Mesenchymal stem cell (in vitro differentiated cells and primary cell): ENCODE data around the gene KCTD7.

Experiments
- DNase-seq: peaks from one replicate; pipeline ENCODE4 v3.0.0-alpha.2; 2013
- H2AFZ ChIP-seq: one replicate; pipeline ENCODE4 v1.6.1; 2013; ENCODE audit warnings: low read depth, mild to moderate bottlenecking, control low read depth, inconsistent platforms, low read length, moderate library complexity
- H2AK5ac ChIP-seq: 2 replicates; pipeline ENCODE4 v1.6.1; 2013; ENCODE audit warnings: low read length, moderate library complexity, mild to moderate bottlenecking, inconsistent platforms; ENCODE audit not compliant: severe bottlenecking
- H2BK120ac ChIP-seq: one replicate; pipeline ENCODE4 v1.6.1; 2013; ENCODE audit warnings: low read depth, mild to moderate bottlenecking, inconsistent platforms, low read length, moderate library complexity
- H2BK12ac ChIP-seq, 2 experiments: one replicate each; pipeline ENCODE4 v1.6.1; 2013; ENCODE audit warnings: inconsistent platforms in 2 of 2, low read length in 2 of 2, mild to moderate bottlenecking in 2 of 2, moderate library complexity in 2 of 2, control low read depth in 1 of 2
- H2BK15ac ChIP-seq: one replicate; pipeline ENCODE4 v1.6.1; 2013; ENCODE audit warnings: mild to moderate bottlenecking, low read depth, inconsistent platforms; ENCODE audit not compliant: poor library complexity, severe bottlenecking
- H2BK5ac ChIP-seq: 2 replicates; pipeline ENCODE4 v1.6.1; 2013; ENCODE audit warnings: low read depth, mild to moderate bottlenecking, low read length, control low read depth, inconsistent platforms; ENCODE audit not compliant: poor library complexity, severe bottlenecking
- H3K14ac ChIP-seq, 2 experiments: one replicate each; pipeline ENCODE4 v1.6.1; 2013; ENCODE audit warnings: inconsistent platforms in 2 of 2, low read length in 2 of 2, control low read depth in 1 of 2, mild to moderate bottlenecking in 1 of 2, moderate library complexity in 1 of 2
- H3K18ac ChIP-seq, 2 experiments: one replicate each; pipeline ENCODE4 v1.6.1; 2013; ENCODE audit warnings: inconsistent platforms in 2 of 2, low read length in 2 of 2, control low read depth in 1 of 2, low read depth in 1 of 2, mild to moderate bottlenecking in 1 of 2
- H3K23ac ChIP-seq, 2 experiments: one replicate each; pipeline ENCODE4 v1.6.1; 2013; ENCODE audit warnings: inconsistent platforms in 2 of 2, low read length in 2 of 2, mild to moderate bottlenecking in 2 of 2, moderate library complexity in 2 of 2, control low read depth in 1 of 2
- H3K27ac ChIP-seq: 2 replicates; pipeline ENCODE4 v1.5.1; 2013; ENCODE audit warnings: mild to moderate bottlenecking, moderate library complexity, low read length, control low read depth, inconsistent platforms; ENCODE audit not compliant: poor library complexity, severe bottlenecking
- H3K27me3 ChIP-seq, 2 experiments: 2 replicates each; pipeline versions ENCODE4 v1.6.1 to v1.7.0; 2013; ENCODE audit warnings: low read length in 2 of 2, mild to moderate bottlenecking in 2 of 2, moderate library complexity in 2 of 2, control low read depth in 1 of 2, inconsistent platforms in 1 of 2; ENCODE audit not compliant: control insufficient read depth in 1 of 2, insufficient read depth in 1 of 2
- H3K36me3 ChIP-seq, 2 experiments: 2 replicates each; pipeline versions ENCODE4 v1.6.1 to v1.7.0; 2013; ENCODE audit warnings: low read length in 2 of 2, control low read depth in 1 of 2, inconsistent platforms in 1 of 2, low read depth in 1 of 2, mild to moderate bottlenecking in 1 of 2; ENCODE audit not compliant: insufficient read depth in 2 of 2, control insufficient read depth in 1 of 2
- H3K4ac ChIP-seq, 2 experiments: one replicate each; pipeline ENCODE4 v1.6.1; 2013; ENCODE audit warnings: inconsistent platforms in 2 of 2, low read length in 2 of 2, mild to moderate bottlenecking in 2 of 2, moderate library complexity in 2 of 2, control low read depth in 1 of 2, low read depth in 1 of 2
- H3K4me1 ChIP-seq: 2 replicates; pipeline ENCODE4 v1.6.1; 2013; ENCODE audit warnings: low read depth, low read length, control low read depth; ENCODE audit not compliant: control insufficient read depth, insufficient read depth
- H3K4me2 ChIP-seq: 2 replicates; pipeline ENCODE4 v1.6.1; 2013; ENCODE audit warnings: low read length, mild to moderate bottlenecking, inconsistent platforms; ENCODE audit not compliant: poor library complexity, severe bottlenecking
- H3K4me3 ChIP-seq, 2 experiments: 2 replicates each; pipeline versions ENCODE4 v1.5.1 to v1.7.0; 2013; ENCODE audit warnings: low read length in 2 of 2, mild to moderate bottlenecking in 2 of 2, control low read depth in 1 of 2, low read depth in 1 of 2; ENCODE audit not compliant: insufficient read depth in 1 of 2
- H3K79me1 ChIP-seq: replicated peaks from 2 replicates; pipeline ENCODE4 v1.6.1; 2013; ENCODE audit warnings: mild to moderate bottlenecking, control low read depth, low read length, inconsistent platforms; ENCODE audit not compliant: poor library complexity, severe bottlenecking
- H3K9ac ChIP-seq: 2 replicates; pipeline ENCODE4 v1.7.0; 2013; ENCODE audit warnings: mild to moderate bottlenecking, low read length, moderate library complexity
- H3K9me3 ChIP-seq: 2 replicates; pipeline ENCODE4 v1.7.0; 2013; ENCODE audit warnings: mild to moderate bottlenecking, low read length; ENCODE audit not compliant: control insufficient read depth
- H4K8ac ChIP-seq: one replicate; pipeline ENCODE4 v1.6.1; 2013; ENCODE audit warnings: inconsistent platforms, mild to moderate bottlenecking, low read length, moderate library complexity
- H4K91ac ChIP-seq: one replicate; pipeline ENCODE4 v1.6.1; 2013; ENCODE audit warnings: mild to moderate bottlenecking, low read length, inconsistent platforms
- WGBS: methylation state at CpG from one replicate; pipeline ENCODE4 v1.1.7; 2013; ENCODE audit warnings: mixed read lengths; 5-methylcytosine and 5-hydroxymethylcytosine counted together

The KCTD7 gene

DNA sequence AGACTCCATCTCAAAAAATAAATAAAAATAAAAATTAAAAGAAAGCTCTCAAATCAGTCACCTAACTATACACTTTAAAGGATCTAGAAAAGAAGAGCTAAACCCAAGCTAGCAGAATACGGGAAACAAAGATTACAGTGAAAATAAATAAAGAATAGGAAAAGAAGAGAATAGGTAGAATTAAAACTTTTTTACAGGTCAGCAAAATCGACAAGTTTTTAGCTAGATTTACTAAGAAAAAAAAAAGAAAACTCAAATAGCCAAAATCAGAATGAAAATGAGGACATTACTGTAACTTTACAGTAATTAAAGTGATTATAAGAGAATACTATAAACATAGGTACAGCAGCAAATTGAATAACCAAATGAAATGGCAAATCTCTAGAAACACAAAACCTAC is 60.4 kb downstream of the KCTD7 start:
- Histone ChIP-seq H2BK120ac (no peak overlapping the region), H3K23ac (no peak overlapping the region), H3K36me3 (peaks cover 15 to 43% of the 10 kb centered on the region in 2 experiments), H2BK15ac (no peak overlapping the region), H3K14ac (no peak overlapping the region), H4K91ac (no peak overlapping the region), H3K4ac (no peak overlapping the region), H3K9me3 (peaks cover 7% of the 10 kb centered on the region), H2BK12ac (no peak overlapping the region), H3K4me2 (no peak overlapping the region), H3K79me1 (peaks cover 29% of the 10 kb centered on the region), H3K4me3 (no peak overlapping the region), H3K27ac (no peak overlapping the region), H3K9ac (no peak overlapping the region), H4K8ac (no peak overlapping the region), H2BK5ac (no peak overlapping the region), H2AFZ (no peak overlapping the region), H2AK5ac (no peak overlapping the region), H3K18ac (no peak overlapping the region), H3K27me3 (no peaks in the 10 kb centered on the region), H3K4me1 (no peaks in the 10 kb centered on the region)
- no CpG with 5 or more reads among the region's 2 CpGs for WGBS
- no peak for DNase-seq

DNA sequence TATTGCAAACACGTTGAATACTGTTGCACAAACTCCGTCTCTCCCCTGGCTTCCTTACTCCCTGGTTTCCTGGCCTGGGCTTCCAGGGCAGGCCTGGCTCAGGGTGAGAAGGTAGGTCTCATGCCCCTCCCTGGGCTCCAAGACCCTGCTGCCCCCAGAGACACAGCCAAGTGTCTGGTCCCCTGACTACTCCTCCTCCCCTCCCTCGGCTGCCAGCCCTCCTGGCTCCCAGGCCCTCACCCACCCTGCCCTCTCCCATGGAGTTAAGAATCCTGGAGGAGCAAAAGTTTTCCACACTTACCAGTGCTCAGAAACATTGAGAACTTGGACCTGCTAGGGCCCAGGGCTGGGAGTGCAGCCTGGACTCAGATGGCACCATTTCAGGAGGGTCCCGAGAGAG is 64.7 kb downstream of the KCTD7 start:
- Histone ChIP-seq H2BK120ac (no peak overlapping the region), H2AFZ (no peak overlapping the region), H3K23ac (no peak overlapping the region), H3K14ac (no peak overlapping the region), H3K18ac (no peak overlapping the region), H3K9me3 (peaks cover 4% of the 10 kb centered on the region), H2AK5ac (no peak overlapping the region), H3K4me1 (peaks cover 8% of the 10 kb centered on the region), H4K91ac (no peak overlapping the region), H3K4ac (no peak overlapping the region), H4K8ac (no peak overlapping the region), H3K4me3 (no peak overlapping the region), H2BK5ac (no peak overlapping the region), H3K4me2 (no peak overlapping the region), H2BK12ac (no peak overlapping the region), H2BK15ac (no peak overlapping the region), H3K36me3 (peaks cover 32 to 44% of the 10 kb centered on the region in 2 experiments), H3K27ac (no peak overlapping the region), H3K79me1 (peaks cover 26% of the 10 kb centered on the region), H3K9ac (no peak overlapping the region), H3K27me3 (no peaks in the 10 kb centered on the region)
- 90% methylated on average over 4 of the region's 4 CpGs for WGBS
- no peak for DNase-seq
